DOHH2 (cell line): ENCODE results near the gene ST6GALNAC5.

ENCODE experiments used
- CTCF ChIP-seq: fragments of 200-600 bp; sonication (generic); IDR thresholded peaks from one replicate; pipeline ENCODE4 v1.5.1; 2014; ENCODE audit warnings: antibody characterized with exemption, mild to moderate bottlenecking, low read depth, low read length; ENCODE audit not compliant: poor library complexity, severe bottlenecking
- EZH2phosphoT487 ChIP-seq: fragments of 200-600 bp; sonication (generic); IDR thresholded peaks from 2 replicates; pipeline ENCODE4 v1.6.1; 2017; ENCODE audit warnings: borderline replicate concordance, mild to moderate bottlenecking, antibody characterized with exemption, low read length, moderate library complexity, mixed read lengths

- TF ChIP-seq CTCF (no peak), EZH2phosphoT487 (no peak)
Measured at GRCh38 chr1:77024500-77024899, 157.2 kb downstream of the ST6GALNAC5 start.
